Measurements from ENCODE around the gene ABCA12.

GRCh38 chr2:215034154-215034553 lies 104.3 kb downstream of the ABCA12 start:
- TF ChIP-seq POLR2A (IDR thresholded peaks at IDR 0.05), result no peak
- TF ChIP-seq, protein P1, sequence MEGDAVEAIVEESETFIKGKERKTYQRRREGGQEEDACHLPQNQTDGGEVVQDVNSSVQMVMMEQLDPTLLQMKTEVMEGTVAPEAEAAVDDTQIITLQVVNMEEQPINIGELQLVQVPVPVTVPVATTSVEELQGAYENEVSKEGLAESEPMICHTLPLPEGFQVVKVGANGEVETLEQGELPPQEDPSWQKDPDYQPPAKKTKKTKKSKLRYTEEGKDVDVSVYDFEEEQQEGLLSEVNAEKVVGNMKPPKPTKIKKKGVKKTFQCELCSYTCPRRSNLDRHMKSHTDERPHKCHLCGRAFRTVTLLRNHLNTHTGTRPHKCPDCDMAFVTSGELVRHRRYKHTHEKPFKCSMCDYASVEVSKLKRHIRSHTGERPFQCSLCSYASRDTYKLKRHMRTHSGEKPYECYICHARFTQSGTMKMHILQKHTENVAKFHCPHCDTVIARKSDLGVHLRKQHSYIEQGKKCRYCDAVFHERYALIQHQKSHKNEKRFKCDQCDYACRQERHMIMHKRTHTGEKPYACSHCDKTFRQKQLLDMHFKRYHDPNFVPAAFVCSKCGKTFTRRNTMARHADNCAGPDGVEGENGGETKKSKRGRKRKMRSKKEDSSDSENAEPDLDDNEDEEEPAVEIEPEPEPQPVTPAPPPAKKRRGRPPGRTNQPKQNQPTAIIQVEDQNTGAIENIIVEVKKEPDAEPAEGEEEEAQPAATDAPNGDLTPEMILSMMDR (IDR thresholded peaks at IDR 0.05), result no peak
